Mesothelial cell of epicardium (in vitro differentiated cells): ENCODE results near the gene TSPAN12. TPM values are rescaled to one million over a fixed set of nuclear protein-coding genes. Genes with fewer than 3 reads are reported as not detected.

ENCODE experiments used
- DNase-seq, 2 experiments: peaks; one replicate each; pipeline ENCODE4 v3.0.0; 2021; ENCODE audit warnings: low spot score in 2 of 2; ENCODE audit not compliant: unreplicated experiment in 2 of 2
- H3K27ac Mint-ChIP-seq: 2 replicates; pipeline ENCODE4 v1.8.0; 2021; ENCODE audit warnings: mixed read lengths
- H3K27me3 Mint-ChIP-seq: 2 replicates; pipeline ENCODE4 v1.8.0; 2021; ENCODE audit warnings: low read depth, mixed read lengths
- H3K36me3 Mint-ChIP-seq: 2 replicates; pipeline ENCODE4 v1.8.0; 2021; ENCODE audit warnings: mixed read lengths
- H3K4me1 Mint-ChIP-seq: 2 replicates; pipeline ENCODE4 v1.8.0; 2021; ENCODE audit warnings: mixed read lengths
- H3K4me3 Mint-ChIP-seq: 2 replicates; pipeline ENCODE4 v1.8.0; 2021; ENCODE audit warnings: mild to moderate bottlenecking, moderate library complexity, mixed read lengths
- H3K9me3 Mint-ChIP-seq: 2 replicates; pipeline ENCODE4 v1.8.0; 2021; ENCODE audit warnings: mixed read lengths
- CTCF ChIP-seq: fragments of 200-600 bp; sonication (generic); IDR thresholded peaks from one replicate; pipeline ENCODE4 v1.5.0; 2021; ENCODE audit warnings: antibody characterized with exemption; ENCODE audit not compliant: unreplicated experiment
- total RNA-seq: library from RNA; stranded (reverse); gene quantifications from 3 replicates; pipeline ENCODE4 v1.2.1, GENCODE V29; 2021

Gene TSPAN12
- total RNA-seq, 1 donor from 2014 or later: 7.3 TPM

GRCh38 chr7:120799813-120800475 lies 58.0 kb downstream of the TSPAN12 start:
- no peak overlapping the region for H3K27ac Mint-ChIP-seq
- H3K9me3 Mint-ChIP-seq: peaks cover 12% of the 10 kb centered on the region
- peaks cover 15% of the 10 kb centered on the region for H3K4me1 Mint-ChIP-seq
- peaks cover 12% of the 10 kb centered on the region for H3K36me3 Mint-ChIP-seq
- H3K4me3 Mint-ChIP-seq: no peak overlapping the region
- no peak for TF ChIP-seq CTCF
- no peak for DNase-seq
- no peaks in the 10 kb centered on the region for H3K27me3 Mint-ChIP-seq

GRCh38 chr7:120799147-120799546 lies 58.8 kb downstream of the TSPAN12 start:
- Mint-ChIP-seq H3K36me3 (peaks cover 12% of the 10 kb centered on the region), H3K27ac (no peak overlapping the region), H3K4me3 (no peak overlapping the region), H3K9me3 (peaks cover 12% of the 10 kb centered on the region), H3K27me3 (no peaks in the 10 kb centered on the region), H3K4me1 (peaks cover 23% of the 10 kb centered on the region)
- no peak for DNase-seq
- no peak for TF ChIP-seq CTCF

GRCh38 chr7:120797026-120797645 lies 60.8 kb downstream of the TSPAN12 start:
- Mint-ChIP-seq H3K4me1 (peaks cover 19% of the 10 kb centered on the region), H3K4me3 (no peak overlapping the region), H3K9me3 (peaks cover 12% of the 10 kb centered on the region), H3K27ac (no peak overlapping the region), H3K27me3 (no peaks in the 10 kb centered on the region), H3K36me3 (peaks cover 12% of the 10 kb centered on the region)
- no peak for TF ChIP-seq CTCF
- DNase-seq: no peak

GRCh38 chr7:120794106-120794729 lies 63.7 kb downstream of the TSPAN12 start:
- no peak for DNase-seq
- Mint-ChIP-seq H3K4me1 (peaks cover 19% of the 10 kb centered on the region), H3K27ac (no peak overlapping the region), H3K4me3 (no peak overlapping the region), H3K9me3 (peaks cover 12% of the 10 kb centered on the region), H3K27me3 (no peaks in the 10 kb centered on the region), H3K36me3 (peaks cover 10% of the 10 kb centered on the region)
- no peak for TF ChIP-seq CTCF

- DNase-seq: no peak
- no peak for TF ChIP-seq CTCF
- H3K36me3 Mint-ChIP-seq: peaks cover 12% of the 10 kb centered on the region
- H3K9me3 Mint-ChIP-seq: peaks cover 12% of the 10 kb centered on the region
- H3K4me1 Mint-ChIP-seq: peaks cover 19% of the 10 kb centered on the region
- no peak overlapping the region for H3K27ac Mint-ChIP-seq
- no peaks in the 10 kb centered on the region for H3K27me3 Mint-ChIP-seq
- no peak overlapping the region for H3K4me3 Mint-ChIP-seq
Observed at GRCh38 chr7:120793213-120793936, 64.6 kb downstream of the TSPAN12 start.
